Small intestine (tissue), 7 donors: ENCODE data around the gene FOXL3. TPM values are rescaled to one million over a fixed set of nuclear protein-coding genes. Genes with fewer than 3 reads are reported as not detected.

Experiments
- DNase-seq, 2 donors: peaks; one replicate each; pipeline versions ENCODE4 v3.0.0 to v3.0.0-alpha.2; 2013
- FAIRE-seq: peaks from 2 replicates; lab custom pipeline; 2012; peaks lifted over from hg19 to GRCh38; lab: Jason Lieb, UNC
- H3K27ac ChIP-seq, 3 donors: one replicate each; pipeline ENCODE4 v1.5.1; 2013; ENCODE audit warnings: low read length in 2 of 3, mild to moderate bottlenecking in 2 of 3, control low read depth in 1 of 3, inconsistent platforms in 1 of 3, low read depth in 1 of 3, moderate library complexity in 1 of 3
- H3K27me3 ChIP-seq, 3 donors: one replicate each; pipeline ENCODE4 v1.6.1; 2013; ENCODE audit warnings: low read length in 3 of 3, inconsistent platforms in 1 of 3; ENCODE audit not compliant: control insufficient read depth in 3 of 3, insufficient read depth in 3 of 3
- H3K36me3 ChIP-seq, 3 donors: one replicate each; pipeline ENCODE4 v1.6.1; 2013; ENCODE audit warnings: low read length in 3 of 3, inconsistent platforms in 1 of 3, low read depth in 1 of 3, mild to moderate bottlenecking in 1 of 3, moderate library complexity in 1 of 3; ENCODE audit not compliant: control insufficient read depth in 3 of 3, insufficient read depth in 2 of 3
- H3K4me1 ChIP-seq, 3 donors: one replicate each; pipeline ENCODE4 v1.6.1; 2013; ENCODE audit warnings: low read length in 2 of 3, inconsistent platforms in 1 of 3, low read depth in 1 of 3, mild to moderate bottlenecking in 1 of 3, moderate library complexity in 1 of 3; ENCODE audit not compliant: control insufficient read depth in 3 of 3, insufficient read depth in 2 of 3
- H3K4me3 ChIP-seq, 3 donors: one replicate each; pipeline ENCODE4 v1.5.1; 2013; ENCODE audit warnings: low read length in 3 of 3, control low read depth in 1 of 3, inconsistent platforms in 1 of 3, low read depth in 1 of 3, mild to moderate bottlenecking in 1 of 3, moderate library complexity in 1 of 3
- H3K9me3 ChIP-seq, 2 donors: one replicate each; pipeline ENCODE4 v1.6.1; 2013; ENCODE audit warnings: low read depth in 1 of 2, low read length in 1 of 2; ENCODE audit not compliant: control insufficient read depth in 2 of 2, insufficient read depth in 1 of 2
- WGBS, 3 donors: extraction: QIAGEN DNeasy Blood & Tissue Kit; methylation state at CpG; one replicate each; pipeline ENCODE4 v1.1.7; 2013; 5-methylcytosine and 5-hydroxymethylcytosine counted together
- polyA plus RNA-seq, 4 donors: library from polyadenylated mRNA; stranded (reverse) in 3 of 4; unstranded in 1 of 4; fragments of 200-250 nt in 3 of 4; fragments of 120-200 nt in 1 of 4; gene quantifications; one replicate each; pipeline versions ENCODE4 v1.2.1 to v1.2.3, GENCODE V29; 2013
- donor health status: healthy with polysubstance abuse.
- donor health status: control.
- donor health status: control.
- donor health status: Bipolar disorder and iron deficiency.
- donor health status: healthy.

FOXL3 gene
- polyA plus RNA-seq, 4 donors = 1.7 TPM; not detected in 3

GRCh38 chr7:297611-298374, 7.8 kb downstream of the FOXL3 start:
- Histone ChIP-seq H3K9me3 (no peaks in the 10 kb centered on the region), H3K4me3 (no peak overlapping the region), H3K27ac (no peak overlapping the region), H3K36me3 (no peaks in the 10 kb centered on the region), H3K4me1 (peaks cover 0 to 25% (median 0%) of the 10 kb centered on the region in 3 donors), H3K27me3 (peaks cover 0 to 3% (median 2%) of the 10 kb centered on the region in 3 donors)
- FAIRE-seq (no peak), DNase-seq (no peak)
- WGBS, 3 donors = 87 to 88% (median 87%) methylated on average over 24 of the region's 24 CpGs

- Histone ChIP-seq H3K27me3 (peaks cover 0 to 2% (median 0%) of the 10 kb centered on the region in 3 donors), H3K4me3 (no peak overlapping the region), H3K27ac (no peak overlapping the region), H3K4me1 (peaks cover 0 to 25% (median 0%) of the 10 kb centered on the region in 3 donors), H3K9me3 (no peaks in the 10 kb centered on the region), H3K36me3 (no peaks in the 10 kb centered on the region)
- FAIRE-seq (no peak), DNase-seq (no peak)
- 83 to 90% (median 86%) methylated on average over 15 of the region's 15 CpGs for WGBS, 3 donors
These were observed 8.4 kb downstream of the FOXL3 start for GRCh38 chr7:298375-298702.

- Histone ChIP-seq H3K4me3 (no peak overlapping the region), H3K9me3 (no peaks in the 10 kb centered on the region), H3K4me1 (peaks cover 0 to 21% (median 0%) of the 10 kb centered on the region in 3 donors), H3K27me3 (no peaks in the 10 kb centered on the region), H3K27ac (no peak overlapping the region), H3K36me3 (no peaks in the 10 kb centered on the region)
- no peak for DNase-seq
- no peak for FAIRE-seq
- 83 to 92% (median 86%) methylated on average over 13 of the region's 13 CpGs for WGBS, 3 donors
These were observed 8.8 kb downstream of the FOXL3 start for GRCh38 chr7:298743-299142.

- 90 to 93% (median 93%) methylated on average over 15 of the region's 15 CpGs for WGBS, 3 donors
- Histone ChIP-seq H3K36me3 (no peaks in the 10 kb centered on the region), H3K27ac (no peak overlapping the region), H3K4me3 (no peak overlapping the region), H3K27me3 (no peaks in the 10 kb centered on the region), H3K9me3 (no peaks in the 10 kb centered on the region), H3K4me1 (peaks cover 0 to 17% (median 0%) of the 10 kb centered on the region in 3 donors)
- FAIRE-seq (no peak), DNase-seq (no peak)
These were observed 9.2 kb downstream of the FOXL3 start for GRCh38 chr7:299169-299568.

GRCh38 chr7:299628-300027, 9.7 kb downstream of the FOXL3 start:
- DNase-seq (no peak), FAIRE-seq (no peak)
- no peak overlapping the region for H3K4me3 ChIP-seq
- H3K9me3 ChIP-seq = no peaks in the 10 kb centered on the region
- no peaks in the 10 kb centered on the region for H3K27me3 ChIP-seq
- H3K4me1 ChIP-seq = peaks cover 0 to 13% (median 0%) of the 10 kb centered on the region in 3 donors
- WGBS, 3 donors = 89 to 92% (median 90%) methylated on average over 16 of the region's 16 CpGs
- H3K27ac ChIP-seq = no peak overlapping the region
- no peaks in the 10 kb centered on the region for H3K36me3 ChIP-seq

GRCh38 chr7:300048-300447, 10.1 kb downstream of the FOXL3 start:
- WGBS, 3 donors = 89 to 94% (median 92%) methylated on average over 10 of the region's 10 CpGs
- no peaks in the 10 kb centered on the region for H3K36me3 ChIP-seq
- H3K27ac ChIP-seq = no peak overlapping the region
- peaks cover 0 to 9% (median 0%) of the 10 kb centered on the region in 3 donors for H3K4me1 ChIP-seq
- no peak overlapping the region for H3K4me3 ChIP-seq
- DNase-seq (no peak), FAIRE-seq (no peak)
- H3K27me3 ChIP-seq = no peaks in the 10 kb centered on the region
- H3K9me3 ChIP-seq = no peaks in the 10 kb centered on the region

- H3K36me3 ChIP-seq = no peaks in the 10 kb centered on the region
- no peaks in the 10 kb centered on the region for H3K9me3 ChIP-seq
- WGBS, 3 donors = 90 to 95% (median 94%) methylated on average over 13 of the region's 13 CpGs
- no peak overlapping the region for H3K27ac ChIP-seq
- no peaks in the 10 kb centered on the region for H3K27me3 ChIP-seq
- FAIRE-seq = no peak
- H3K4me1 ChIP-seq = peaks cover 0 to 2% (median 0%) of the 10 kb centered on the region in 3 donors
- no peak overlapping the region for H3K4me3 ChIP-seq
- no peak for DNase-seq
These were observed 10.7 kb downstream of the FOXL3 start for GRCh38 chr7:300546-301290.

GRCh38 chr7:301291-302053, 11.5 kb downstream of the FOXL3 start:
- DNase-seq = no peak

More at GRCh38 chr7:301291-302053, 11.5 kb downstream of the FOXL3 start:
- no peaks in the 10 kb centered on the region for H3K9me3 ChIP-seq
- H3K27me3 ChIP-seq = no peaks in the 10 kb centered on the region
- FAIRE-seq = no peak
- no peak overlapping the region for H3K4me3 ChIP-seq
- H3K36me3 ChIP-seq = no peaks in the 10 kb centered on the region
- 87 to 90% (median 88%) methylated on average over 34 of the region's 34 CpGs for WGBS, 3 donors
- no peak overlapping the region for H3K27ac ChIP-seq
- no peaks in the 10 kb centered on the region for H3K4me1 ChIP-seq
